Testis (tissue), 5 donors: ENCODE measurements around the gene CYP4Z1. TPM values are rescaled to one million over a fixed set of nuclear protein-coding genes. Genes with fewer than 3 reads are reported as not detected.
A peak's percentile ranks its signal among the peaks of the same experiment; 100 is the strongest.

Experiments
- DNase-seq: peaks from one replicate; pipeline ENCODE4 v3.0.0-alpha.2; 2019
- H3K27ac ChIP-seq, 2 donors: fragments of 200-600 bp; sonication (generic); one replicate each; pipeline ENCODE4 v1.5.1; 2019
- H3K27me3 ChIP-seq: fragments of 200-600 bp; sonication (generic); one replicate; pipeline ENCODE4 v1.5.1; 2019
- H3K36me3 ChIP-seq: fragments of 200-600 bp; sonication (generic); one replicate; pipeline ENCODE4 v1.5.1; 2017; ENCODE audit warnings: low read depth; ENCODE audit errors: missing control alignments
- H3K4me1 ChIP-seq: fragments of 200-600 bp; sonication (generic); one replicate; pipeline ENCODE4 v1.5.1; 2019
- H3K4me3 ChIP-seq, 2 donors: fragments of 200-600 bp; sonication (generic); one replicate each; pipeline ENCODE4 v1.5.1; 2017 to 2019
- H3K9me3 ChIP-seq: fragments of 200-600 bp; sonication (generic); one replicate; pipeline ENCODE4 v1.5.1; 2017
- CTCF ChIP-seq, 3 experiments: fragments of 450-650 bp in 2 of 3; fragments of 200-600 bp in 1 of 3; sonication (generic) in 1 of 3; IDR thresholded peaks; one replicate each; pipeline ENCODE4 v1.5.1; 2016 to 2019; ENCODE audit warnings: antibody characterized with exemption in 3 of 3, mild to moderate bottlenecking in 2 of 3, moderate library complexity in 1 of 3
- POLR2A ChIP-seq: fragments of 450-650 bp; IDR thresholded peaks from one replicate; pipeline ENCODE4 v1.6.1; 2017; ENCODE audit warnings: antibody characterized with exemption, mild to moderate bottlenecking, moderate library complexity
- WGBS, 2 donors: methylation state at CpG; one replicate each; pipeline ENCODE4 v1.1.5; 2018; 5-methylcytosine and 5-hydroxymethylcytosine counted together
- intact Hi-C: fragments of 100-400 bp; cut with DNase I; formaldehyde crosslinking; loops from one replicate; pipeline ENCODE4 v1.15.1; 2023; ENCODE audit warnings: low total_unique reads
- long read RNA-seq, 2 donors: transcript quantifications; one replicate each; lab custom pipeline, GENCODE V29; 2026
- polyA plus RNA-seq: library from polyadenylated mRNA; stranded (reverse); fragments of 350-450 nt; fragmentation: Illumina TruSeq; extraction: RNeasy Lipid Tissue Mini Kit (QIAGEN cat#74804); gene quantifications from one replicate; pipeline ENCODE4 v1.2.3, GENCODE V29; 2014; ENCODE audit warnings: low read depth, low replicate concordance; ENCODE audit not compliant: insufficient read depth
- total RNA-seq, 2 donors: library from RNA; depleted of rRNA; stranded (reverse); fragments of >200 nt; gene quantifications; one replicate each; pipeline ENCODE4 v1.2.3, GENCODE V29; 2016

The CYP4Z1 gene
- total RNA-seq (1 to 10 TPM in 1 of 2 donors, under 1 TPM in 1; 0.68 to 2.4 TPM), polyA plus RNA-seq (1.0 TPM)
- long read RNA-seq, donor 1 = 0 reads
- long read RNA-seq, donor 2 = 0 reads

GRCh38 chr1:47067097-47067594, at the start of gene CYP4Z1:
TSS of gene CYP4Z1 (plus strand) at chr1:47067231. CDS start at chr1:47067491, 260 bp downstream.
- intact Hi-C loops = no loop called here
- H3K36me3 ChIP-seq = no peaks in the 10 kb centered on the region
- no peaks in the 10 kb centered on the region for H3K9me3 ChIP-seq
- H3K4me3 ChIP-seq = no peak within 1 kb of the TSS
- H3K27me3 ChIP-seq = no peaks in the 10 kb centered on the region
- DNase-seq = no peak
- TF ChIP-seq POLR2A (no peak), CTCF (IDR thresholded peaks at IDR 0.05) (no peak)
- H3K27ac ChIP-seq = no peak within 1 kb of the TSS
- H3K4me1 ChIP-seq = no peaks in the 10 kb centered on the region

- no peak for TF ChIP-seq CTCF (IDR thresholded peaks at IDR 0.05)
- TF ChIP-seq POLR2A = no peak
- H3K4me1 ChIP-seq = no peaks in the 10 kb centered on the region
- H3K27me3 ChIP-seq = no peaks in the 10 kb centered on the region
- H3K27ac ChIP-seq = peak overlapping the region in 1 of 2 donors; percentile 16
- intact Hi-C loops = no loop called here
- no peaks in the 10 kb centered on the region for H3K9me3 ChIP-seq
- WGBS, 2 donors = 52 to 73% methylated on average over 2 of the region's 2 CpGs
- no peak for DNase-seq
- H3K36me3 ChIP-seq = no peaks in the 10 kb centered on the region
- H3K4me3 ChIP-seq = no peak overlapping the region
Observed at GRCh38 chr1:47021070-47021469, 46.0 kb upstream of the CYP4Z1 start.

- peak; percentile 65 for DNase-seq
- 3% methylated on average over 21 to 49 of the region's 49 CpGs for WGBS, 2 donors
- Histone ChIP-seq H3K27me3 (no peaks in the 10 kb centered on the region), H3K36me3 (no peaks in the 10 kb centered on the region), H3K9me3 (no peaks in the 10 kb centered on the region), H3K4me3 (peak within 1 kb of the TSS; percentile 37 to 61), H3K4me1 (no peaks in the 10 kb centered on the region), H3K27ac (peak within 1 kb of the TSS; percentile 48 to 70)
- intact Hi-C loops = no loop called here
- TF ChIP-seq CTCF (IDR thresholded peaks at IDR 0.05) (no peak), POLR2A (no peak)
Observed at GRCh38 chr1:47023268-47024140, 43.5 kb upstream of the CYP4Z1 start, which contains the start of gene CYP4X1. TSS of gene CYP4X1 (plus strand) at chr1:47023669. CDS start at chr1:47023818, 149 bp downstream.

- Histone ChIP-seq H3K4me1 (peaks cover 4% of the 10 kb centered on the region), H3K27ac (peak overlapping the region; percentile 48 to 70), H3K36me3 (no peaks in the 10 kb centered on the region), H3K4me3 (peak overlapping the region; percentile 37 to 61), H3K9me3 (no peaks in the 10 kb centered on the region), H3K27me3 (no peaks in the 10 kb centered on the region)
- DNase-seq = no peak
- 26 to 28% methylated on average over 8 of the region's 8 CpGs for WGBS, 2 donors
- intact Hi-C loops = no loop called here
- TF ChIP-seq POLR2A = no peak
- TF ChIP-seq CTCF (IDR thresholded peaks at IDR 0.05) = no peak
Observed at GRCh38 chr1:47024141-47024801, 42.8 kb upstream of the CYP4Z1 start.
